Sigmoid colon (tissue), 7 donors: Measurements from ENCODE around the gene UGP2. TPM values are rescaled to one million over a fixed set of nuclear protein-coding genes. Genes with fewer than 3 reads are reported as not detected.
A peak's percentile ranks its signal among the peaks of the same experiment; 100 is the strongest.
"Not testable (repeated sequence)": the region's sequence is repeated elsewhere in the genome, so short reads cannot be mapped to it uniquely, and the experiment has no call there.

Experiments
- DNase-seq: peaks from one replicate; pipeline ENCODE4 v3.0.0-alpha.2; 2019
- H3K27ac ChIP-seq, 4 donors: fragments of 200-600 bp; sonication (generic); one replicate each; pipeline ENCODE4 v1.5.1; 2016 to 2019; ENCODE audit warnings: mild to moderate bottlenecking in 1 of 4
- H3K27me3 ChIP-seq, 3 donors: fragments of 200-600 bp; sonication (generic); one replicate each; pipeline ENCODE4 v1.5.1; 2019; ENCODE audit warnings: mild to moderate bottlenecking in 1 of 3
- H3K36me3 ChIP-seq, 4 donors: fragments of 200-600 bp; sonication (generic); one replicate each; pipeline ENCODE4 v1.5.1; 2016 to 2019
- H3K4me1 ChIP-seq, 4 donors: fragments of 200-600 bp; sonication (generic); one replicate each; pipeline ENCODE4 v1.5.1; 2017 to 2019
- H3K4me3 ChIP-seq, 4 donors: fragments of 200-600 bp; sonication (generic); one replicate each; pipeline ENCODE4 v1.5.1; 2017 to 2019; ENCODE audit warnings: mild to moderate bottlenecking in 2 of 4, moderate library complexity in 1 of 4
- H3K9me3 ChIP-seq, 4 donors: fragments of 200-600 bp in 3 of 4; sonication (generic) in 3 of 4; one replicate each; pipeline versions ENCODE4 v1.5.1 to v1.6.1; 2013 to 2019
- EP300 ChIP-seq, 4 donors: sonication (generic); formaldehyde crosslinking; IDR thresholded peaks; one replicate each; pipeline ENCODE4 v1.6.1; 2017; ENCODE audit warnings: antibody characterized with exemption in 4 of 4
- POLR2A ChIP-seq, 2 donors: fragments of 450-650 bp; IDR thresholded peaks; one replicate each; pipeline ENCODE4 v1.6.1; 2016; ENCODE audit warnings: antibody characterized with exemption in 2 of 2, mild to moderate bottlenecking in 2 of 2, moderate library complexity in 2 of 2
- POLR2AphosphoS5 ChIP-seq, 4 donors: sonication (generic); formaldehyde crosslinking; IDR thresholded peaks; one replicate each; pipeline ENCODE4 v1.6.1; 2017; ENCODE audit warnings: antibody characterized with exemption in 4 of 4
- WGBS, 2 donors: extraction: QIAGEN DNeasy Blood & Tissue Kit; methylation state at CpG; one replicate each; pipeline ENCODE4 v1.1.7; 2013; 5-methylcytosine and 5-hydroxymethylcytosine counted together
- intact Hi-C: fragments of 100-400 bp; cut with DNase I; formaldehyde crosslinking; loops from one replicate; pipeline ENCODE4 v1.15.1; 2023
- polyA plus RNA-seq, 3 donors: library from polyadenylated mRNA; stranded (reverse); fragments of 200-250 nt; gene quantifications; one replicate each; pipeline ENCODE4 v1.2.3, GENCODE V29; 2013
- total RNA-seq, 4 donors: library from RNA; depleted of rRNA; stranded (reverse); fragments of >200 nt; gene quantifications; one replicate each; pipeline ENCODE4 v1.1.0, GENCODE V29; 2016
- TF ChIP-seq, protein P1 (sequence below), 4 experiments: fragments of 450-650 bp in 3 of 4; fragments of 200-600 bp in 1 of 4; IDR thresholded peaks; one replicate each; pipeline ENCODE4 v1.5.1; 2016 to 2019; ENCODE audit warnings: antibody characterized with exemption in 4 of 4, mild to moderate bottlenecking in 3 of 4, moderate library complexity in 2 of 4
- donor health status: healthy with polysubstance abuse.
- donor health status: Bipolar disorder and iron deficiency.
- donor health status: healthy.

The UGP2 gene
- total and polyA plus RNA-seq, 7 donors = 132 to 809 (median 195) TPM

DNA sequence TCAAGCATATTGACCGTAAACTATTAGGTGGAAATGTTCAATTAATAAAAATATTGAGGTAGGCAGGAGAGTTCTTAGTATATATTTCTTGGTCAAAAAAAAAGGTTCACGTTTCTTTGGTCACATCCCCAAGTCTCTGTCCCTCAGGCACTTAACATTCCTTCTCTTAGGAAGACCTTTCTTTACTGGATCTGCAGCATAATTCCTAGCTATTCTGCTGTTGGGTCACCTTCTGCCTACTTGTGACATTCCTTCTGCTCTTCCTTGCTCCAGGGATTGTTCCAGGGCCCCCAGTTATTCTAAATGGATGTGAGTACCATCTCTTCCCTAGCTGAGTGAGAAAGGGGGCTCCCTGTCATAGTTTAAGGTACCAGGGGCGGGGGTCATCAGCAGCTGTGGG is 4.2 kb downstream of the UGP2 start:
- Histone ChIP-seq H3K9me3 (no peaks in the 10 kb centered on the region), H3K36me3 (no peaks in the 10 kb centered on the region), H3K27me3 (no peaks in the 10 kb centered on the region), H3K4me1 (peaks cover 0 to 73% (median 41%) of the 10 kb centered on the region in 4 donors), H3K27ac (peak overlapping the region in 2 of 4 donors; percentile 8 to 32), H3K4me3 (no peak overlapping the region)
- 90 to 95% methylated on average over 3 of the region's 3 CpGs for WGBS, 2 donors
- intact Hi-C loops = no loop called here
- no peak for DNase-seq
- TF ChIP-seq POLR2A (IDR thresholded peaks at IDR 0.05) (no peak), POLR2AphosphoS5 (IDR thresholded peaks at IDR 0.05) (no peak)

DNA sequence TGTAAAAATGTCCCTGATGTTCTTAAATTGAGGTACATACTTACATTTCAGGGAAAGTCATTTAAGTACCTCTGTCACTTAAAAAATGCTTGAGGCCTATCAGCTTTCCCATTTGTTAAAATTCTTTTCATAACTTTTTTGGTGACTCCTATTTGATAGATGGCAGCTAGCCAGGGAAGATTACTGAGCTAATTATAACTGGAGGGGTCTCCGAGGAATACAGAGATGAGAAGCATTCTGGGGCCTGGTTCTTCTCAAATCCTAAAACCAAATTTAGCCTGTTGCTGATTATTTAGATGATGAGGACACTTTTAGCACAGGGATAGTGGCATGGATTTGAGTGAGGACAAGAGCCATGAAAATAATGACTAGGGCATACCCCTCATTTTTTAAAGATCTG is 4.8 kb downstream of the UGP2 start:
- intact Hi-C loops = no loop called here
- TF ChIP-seq POLR2AphosphoS5 (IDR thresholded peaks at IDR 0.05) (no peak), POLR2A (IDR thresholded peaks at IDR 0.05) (no peak), EP300 (IDR thresholded peaks at IDR 0.05) (no peak)
- TF ChIP-seq, protein P1, sequence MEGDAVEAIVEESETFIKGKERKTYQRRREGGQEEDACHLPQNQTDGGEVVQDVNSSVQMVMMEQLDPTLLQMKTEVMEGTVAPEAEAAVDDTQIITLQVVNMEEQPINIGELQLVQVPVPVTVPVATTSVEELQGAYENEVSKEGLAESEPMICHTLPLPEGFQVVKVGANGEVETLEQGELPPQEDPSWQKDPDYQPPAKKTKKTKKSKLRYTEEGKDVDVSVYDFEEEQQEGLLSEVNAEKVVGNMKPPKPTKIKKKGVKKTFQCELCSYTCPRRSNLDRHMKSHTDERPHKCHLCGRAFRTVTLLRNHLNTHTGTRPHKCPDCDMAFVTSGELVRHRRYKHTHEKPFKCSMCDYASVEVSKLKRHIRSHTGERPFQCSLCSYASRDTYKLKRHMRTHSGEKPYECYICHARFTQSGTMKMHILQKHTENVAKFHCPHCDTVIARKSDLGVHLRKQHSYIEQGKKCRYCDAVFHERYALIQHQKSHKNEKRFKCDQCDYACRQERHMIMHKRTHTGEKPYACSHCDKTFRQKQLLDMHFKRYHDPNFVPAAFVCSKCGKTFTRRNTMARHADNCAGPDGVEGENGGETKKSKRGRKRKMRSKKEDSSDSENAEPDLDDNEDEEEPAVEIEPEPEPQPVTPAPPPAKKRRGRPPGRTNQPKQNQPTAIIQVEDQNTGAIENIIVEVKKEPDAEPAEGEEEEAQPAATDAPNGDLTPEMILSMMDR (IDR thresholded peaks at IDR 0.05) = no peak

DNA sequence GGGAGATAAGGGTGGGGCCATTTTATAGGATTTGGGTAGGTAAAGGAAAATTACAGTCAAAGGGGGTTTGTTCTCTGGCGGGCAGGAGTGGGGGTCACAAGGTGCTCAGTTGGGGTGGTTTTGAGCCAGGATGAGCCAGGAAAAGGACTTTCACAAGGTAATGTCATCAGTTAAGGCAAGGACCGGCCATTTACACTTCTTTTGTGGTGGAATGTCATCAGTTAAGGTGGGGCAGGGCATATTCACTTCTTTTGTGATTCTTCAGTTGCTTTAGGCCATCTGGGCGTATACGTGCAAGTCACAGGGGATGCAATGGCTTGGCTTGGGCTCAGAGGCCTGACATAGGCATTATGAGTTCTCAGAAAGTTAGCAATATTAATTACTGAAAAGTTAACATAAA is 5.9 kb downstream of the UGP2 start:
- intact Hi-C loops, H3K4me3 ChIP-seq, H3K9me3 ChIP-seq, DNase-seq, H3K36me3 ChIP-seq, H3K27me3 ChIP-seq, H3K27ac ChIP-seq: not testable (repeated sequence)
- WGBS, 2 donors = 94 to 95% methylated on average over 4 of the region's 4 CpGs
- peaks cover 0 to 81% (median 48%) of the 10 kb centered on the region in 4 donors for H3K4me1 ChIP-seq

More for the DNA sequence above, 4.8 kb downstream of the UGP2 start:
- DNase-seq = no peak
- WGBS, 2 donors = 48 to 76% methylated on average over 1 of the region's 1 CpG
- Histone ChIP-seq H3K27ac (peak overlapping the region in 2 of 4 donors; percentile 8 to 32), H3K9me3 (no peaks in the 10 kb centered on the region), H3K27me3 (no peaks in the 10 kb centered on the region), H3K36me3 (no peaks in the 10 kb centered on the region), H3K4me3 (no peak overlapping the region), H3K4me1 (peaks cover 0 to 78% (median 44%) of the 10 kb centered on the region in 4 donors)

DNA sequence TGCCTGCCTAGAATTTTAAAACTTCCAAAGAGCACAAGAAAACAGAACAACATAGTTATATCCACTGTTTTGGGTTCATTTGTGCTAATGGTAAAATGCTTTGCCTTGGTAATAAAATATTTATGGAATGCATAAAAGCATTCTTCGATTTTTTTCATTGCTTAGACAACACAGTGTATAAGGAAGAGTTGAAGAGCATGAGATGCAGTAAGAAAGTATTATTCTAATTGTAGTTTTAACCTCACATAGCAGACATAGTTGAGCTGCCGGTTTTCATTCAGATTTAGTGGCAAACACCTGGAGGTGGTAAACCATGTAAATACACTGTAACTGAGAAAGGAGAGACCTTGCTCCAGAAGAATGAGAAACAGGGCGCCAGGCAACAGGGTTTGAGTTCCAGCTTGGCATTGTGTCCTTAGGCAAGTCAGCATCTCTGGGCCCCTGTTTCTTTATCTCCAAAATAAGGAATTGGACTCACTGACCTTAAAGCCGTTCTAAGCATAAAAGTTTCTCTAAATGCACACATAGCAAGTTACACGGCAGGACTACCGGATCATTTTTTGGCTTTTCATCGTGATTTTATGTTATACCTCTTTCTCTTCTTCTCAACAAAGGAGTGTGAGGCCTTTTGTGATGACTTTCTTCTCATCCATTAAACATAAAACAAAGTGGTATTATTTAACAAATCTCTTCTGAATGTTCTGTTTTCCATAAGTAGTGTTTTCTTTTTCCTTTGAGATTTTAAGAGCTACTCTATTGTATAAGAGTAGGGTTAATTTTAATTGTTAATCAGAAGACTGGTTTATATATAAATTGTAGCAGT is 7.9 kb downstream of the UGP2 start:
- Histone ChIP-seq H3K27ac (peak overlapping the region in 1 of 4 donors; percentile 30), H3K4me1 (peaks cover 0 to 80% (median 39%) of the 10 kb centered on the region in 4 donors), H3K9me3 (no peaks in the 10 kb centered on the region), H3K27me3 (no peaks in the 10 kb centered on the region), H3K4me3 (no peak overlapping the region), H3K36me3 (no peaks in the 10 kb centered on the region)
- 51 to 73% methylated on average over 7 of the region's 7 CpGs for WGBS, 2 donors
- TF ChIP-seq POLR2A (IDR thresholded peaks at IDR 0.05) = no peak
- TF ChIP-seq, protein P1 (IDR thresholded peaks at IDR 0.05) = no peak
- TF ChIP-seq EP300 (IDR thresholded peaks at IDR 0.05) = no peak
- TF ChIP-seq POLR2AphosphoS5 (IDR thresholded peaks at IDR 0.05) = no peak
- DNase-seq = no peak
- intact Hi-C loops = no loop called here

DNA sequence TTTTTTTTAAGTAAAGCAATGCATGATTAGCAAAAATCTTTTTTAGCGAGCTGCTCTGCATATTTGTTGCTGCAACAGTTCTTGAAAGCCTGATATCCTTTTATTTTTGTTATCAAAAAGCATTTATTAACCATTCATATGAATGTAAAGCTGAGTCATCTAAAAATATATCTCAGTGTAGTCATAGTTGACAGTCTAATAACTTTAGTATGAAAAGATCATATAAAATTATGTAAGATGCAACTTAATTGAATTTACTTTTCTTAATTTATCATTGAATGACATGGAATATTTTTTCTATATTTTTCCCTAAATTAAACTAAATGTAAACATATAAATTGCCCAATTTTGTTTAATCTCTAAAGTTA is 8.5 kb downstream of the UGP2 start:
- intact Hi-C loops = no loop called here
- Histone ChIP-seq H3K4me3 (no peak overlapping the region), H3K27me3 (no peaks in the 10 kb centered on the region), H3K27ac (no peak overlapping the region), H3K36me3 (no peaks in the 10 kb centered on the region), H3K4me1 (peaks cover 0 to 74% (median 41%) of the 10 kb centered on the region in 4 donors), H3K9me3 (no peaks in the 10 kb centered on the region)
- TF ChIP-seq POLR2A (IDR thresholded peaks at IDR 0.05) = no peak
- no peak for TF ChIP-seq EP300 (IDR thresholded peaks at IDR 0.05)
- TF ChIP-seq, protein P1 (IDR thresholded peaks at IDR 0.05) = no peak
- no peak for TF ChIP-seq POLR2AphosphoS5 (IDR thresholded peaks at IDR 0.05)
- WGBS, 2 donors = 84 to 85% methylated on average over 1 of the region's 1 CpG
- DNase-seq = no peak
